GF-D8 (cell line): ENCODE measurements around the gene ALKAL2.

Source experiments
- DNase-seq: peaks from one replicate; lab custom pipeline; 2025; lab: John Stamatoyannopoulos, UW

ALKAL2 gene

GRCh38 chr2:290090-290722 lies 2.3 kb upstream of the ALKAL2 start:
- DNase-seq, result no peak

GRCh38 chr2:289362-290089 lies 1.6 kb upstream of the ALKAL2 start:
- DNase-seq, result no peak

- no peak for DNase-seq
These were observed 969 bp upstream of the ALKAL2 start for GRCh38 chr2:288758-289361.

- DNase-seq, result no peak
These were observed 413 bp downstream of the ALKAL2 start for GRCh38 chr2:287471-287885.

GRCh38 chr2:286774-287392 lies 1.0 kb downstream of the ALKAL2 start:
- DNase-seq, result no peak

- no peak for DNase-seq
These were observed 1.9 kb downstream of the ALKAL2 start for GRCh38 chr2:286035-286434.

GRCh38 chr2:285531-285930 lies 2.4 kb downstream of the ALKAL2 start:
- no peak for DNase-seq

- DNase-seq, result no peak
These were observed 2.9 kb downstream of the ALKAL2 start for GRCh38 chr2:284896-285492.

- no peak for DNase-seq
These were observed 3.7 kb downstream of the ALKAL2 start for GRCh38 chr2:283996-284794.

- no peak for DNase-seq
These were observed 5.3 kb downstream of the ALKAL2 start for GRCh38 chr2:282371-283263.

GRCh38 chr2:281381-281780 lies 6.5 kb downstream of the ALKAL2 start:
- DNase-seq, result no peak

- no peak for DNase-seq
These were observed 7.2 kb downstream of the ALKAL2 start for GRCh38 chr2:280650-281110.

- DNase-seq, result no peak
These were observed 7.8 kb downstream of the ALKAL2 start for GRCh38 chr2:279956-280649.

- no peak for DNase-seq
These were observed 8.5 kb downstream of the ALKAL2 start for GRCh38 chr2:279366-279765.

- DNase-seq, result no peak
These were observed 9.0 kb downstream of the ALKAL2 start for GRCh38 chr2:278927-279320.

GRCh38 chr2:278312-278926 lies 9.5 kb downstream of the ALKAL2 start:
- no peak for DNase-seq

- no peak for DNase-seq
These were observed 12.4 kb downstream of the ALKAL2 start for GRCh38 chr2:275466-275865.

GRCh38 chr2:274503-274902 lies 13.4 kb downstream of the ALKAL2 start:
- DNase-seq, result no peak

GRCh38 chr2:273333-273732 lies 14.6 kb downstream of the ALKAL2 start:
- DNase-seq, result no peak

GRCh38 chr2:271917-272316 lies 16.0 kb downstream of the ALKAL2 start:
- DNase-seq, result no peak
